ENCODE data around the gene ANXA1. TPM values are rescaled to one million over a fixed set of nuclear protein-coding genes. Genes with fewer than 3 reads are reported as not detected.

ANXA1 gene
- total and polyA plus RNA-seq, 11 donors, result 29.4 to 139 (median 52.7) TPM

DNA sequence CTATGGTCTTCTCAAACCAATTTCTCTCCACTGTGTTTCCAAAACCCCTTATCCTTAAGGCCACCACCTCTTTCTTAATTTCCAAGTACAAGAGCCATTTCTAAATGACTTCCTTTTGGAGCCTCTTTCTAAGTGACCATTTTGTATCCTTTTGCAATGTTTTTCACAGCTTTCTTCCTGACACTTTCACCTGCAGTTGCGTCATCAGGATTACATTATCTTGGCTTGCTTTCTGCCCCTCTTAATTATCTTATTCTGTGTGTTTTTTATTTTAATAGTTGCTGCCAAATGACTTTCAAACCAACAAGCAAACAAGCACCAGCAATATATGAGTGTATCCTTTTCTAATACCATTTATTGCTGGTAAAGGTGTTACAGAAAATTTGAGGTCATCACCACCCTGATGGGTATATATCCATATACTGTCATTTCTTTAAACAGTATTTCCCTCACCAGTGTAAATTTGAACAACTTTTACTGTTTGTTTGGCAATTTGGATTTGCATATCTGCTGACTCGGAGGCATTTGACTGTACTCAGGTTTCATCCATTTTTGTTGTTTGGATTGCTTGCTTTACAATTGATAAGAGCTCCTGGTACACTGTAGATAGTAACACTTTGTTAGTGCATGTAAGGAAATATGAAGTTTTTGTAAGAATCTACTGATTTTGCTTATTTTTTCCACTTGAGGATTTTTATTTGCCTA is 5.4 kb upstream of the ANXA1 start:
- DNase-seq (no peak), ATAC-seq (no peak)
- no peaks in the 10 kb centered on the region for H3K9me3 ChIP-seq
- intact Hi-C loops (cut with DNase I), result no loop called here
- 86 to 89% (median 88%) methylated on average over 2 of the region's 2 CpGs for WGBS, 4 donors
- no peaks in the 10 kb centered on the region for H3K36me3 ChIP-seq
- H3K27me3 ChIP-seq, result no peaks in the 10 kb centered on the region
- H3K4me1 ChIP-seq, result peaks cover 0 to 68% (median 25%) of the 10 kb centered on the region in 12 donors
- H3K27ac ChIP-seq, result no peak overlapping the region
- no peak overlapping the region for H3K4me3 ChIP-seq
- no peak for TF ChIP-seq POLR2A (IDR thresholded peaks at IDR 0.05)
- TF ChIP-seq, protein P1, sequence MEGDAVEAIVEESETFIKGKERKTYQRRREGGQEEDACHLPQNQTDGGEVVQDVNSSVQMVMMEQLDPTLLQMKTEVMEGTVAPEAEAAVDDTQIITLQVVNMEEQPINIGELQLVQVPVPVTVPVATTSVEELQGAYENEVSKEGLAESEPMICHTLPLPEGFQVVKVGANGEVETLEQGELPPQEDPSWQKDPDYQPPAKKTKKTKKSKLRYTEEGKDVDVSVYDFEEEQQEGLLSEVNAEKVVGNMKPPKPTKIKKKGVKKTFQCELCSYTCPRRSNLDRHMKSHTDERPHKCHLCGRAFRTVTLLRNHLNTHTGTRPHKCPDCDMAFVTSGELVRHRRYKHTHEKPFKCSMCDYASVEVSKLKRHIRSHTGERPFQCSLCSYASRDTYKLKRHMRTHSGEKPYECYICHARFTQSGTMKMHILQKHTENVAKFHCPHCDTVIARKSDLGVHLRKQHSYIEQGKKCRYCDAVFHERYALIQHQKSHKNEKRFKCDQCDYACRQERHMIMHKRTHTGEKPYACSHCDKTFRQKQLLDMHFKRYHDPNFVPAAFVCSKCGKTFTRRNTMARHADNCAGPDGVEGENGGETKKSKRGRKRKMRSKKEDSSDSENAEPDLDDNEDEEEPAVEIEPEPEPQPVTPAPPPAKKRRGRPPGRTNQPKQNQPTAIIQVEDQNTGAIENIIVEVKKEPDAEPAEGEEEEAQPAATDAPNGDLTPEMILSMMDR (IDR thresholded peaks at IDR 0.05), result no peak

- Histone ChIP-seq H3K27ac (peak overlapping the region in 6 of 12 donors; percentile 16 to 89 (median 52)), H3K9me3 (no peaks in the 10 kb centered on the region), H3K4me3 (no peak overlapping the region), H3K27me3 (no peaks in the 10 kb centered on the region), H3K36me3 (no peaks in the 10 kb centered on the region), H3K4me1 (peaks cover 0 to 66% (median 26%) of the 10 kb centered on the region in 12 donors)
- TF ChIP-seq POLR2A (IDR thresholded peaks at IDR 0.05), result no peak
- TF ChIP-seq, protein P1 (IDR thresholded peaks at IDR 0.05), result no peak
- DNase-seq, result no peak
- peak in 1 of 4 donors; percentile 47 for ATAC-seq
- WGBS, 4 donors, result 82 to 89% (median 85%) methylated on average over 3 of the region's 3 CpGs
- intact Hi-C loops (cut with DNase I), result no loop called here
These were observed 3.2 kb upstream of the ANXA1 start for GRCh38 chr9:73148447-73148937.

DNA sequence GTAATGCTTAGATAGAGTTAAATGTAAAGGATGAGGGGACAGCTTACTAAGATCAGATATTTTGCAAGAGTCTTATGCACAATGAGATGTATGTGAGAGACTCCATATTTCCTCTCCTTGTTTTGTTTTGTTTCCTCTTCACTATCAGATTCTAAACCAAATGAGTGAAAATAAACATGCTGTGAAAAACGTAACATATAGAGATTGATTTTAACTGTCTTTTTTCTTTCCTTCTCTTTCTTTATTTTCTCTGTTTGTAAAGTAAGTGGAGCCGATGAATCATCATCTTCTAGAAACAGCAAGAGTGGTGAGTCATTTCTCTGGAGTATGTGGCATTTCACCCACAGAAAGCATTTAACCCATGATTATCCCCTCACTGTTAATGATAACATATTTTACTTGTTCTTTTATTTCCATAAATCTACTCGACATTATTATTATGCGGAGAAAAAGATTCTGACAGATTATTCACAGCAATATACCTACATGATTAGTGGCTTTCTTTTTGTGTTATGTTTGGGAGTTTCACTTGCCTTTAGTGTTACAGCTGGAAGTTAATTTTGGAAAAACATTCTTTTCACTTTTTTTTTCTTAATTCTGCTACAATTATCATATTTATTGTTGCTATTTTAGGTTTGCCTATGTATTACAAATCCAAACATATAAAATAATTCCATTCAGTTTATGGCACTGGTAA is 2.1 kb upstream of the ANXA1 start:
- ATAC-seq (peak in 2 of 4 donors; percentile 56 to 73), DNase-seq (no peak)
- TF ChIP-seq, protein P1 (IDR thresholded peaks at IDR 0.05), result no peak
- no peak for TF ChIP-seq POLR2A (IDR thresholded peaks at IDR 0.05)
- H3K4me1 ChIP-seq, result peaks cover 0 to 62% (median 21%) of the 10 kb centered on the region in 12 donors
- peak overlapping the region in 11 of 12 donors; percentile 2 to 89 (median 41) for H3K27ac ChIP-seq
- 38 to 49% (median 47%) methylated on average over 4 of the region's 4 CpGs for WGBS, 4 donors
- H3K4me3 ChIP-seq, result peak overlapping the region in 3 of 12 donors; percentile 3 to 32 (median 25)
- no peaks in the 10 kb centered on the region for H3K27me3 ChIP-seq
- intact Hi-C loops (cut with DNase I), result loop anchor here in 2 of 10 donors (2.0 to 10.0 kb wide), 2 partner anchors 17 to 785 kb away; partner anchors contain the start of gene ZFAND5 (in 1 of the 2)
- H3K9me3 ChIP-seq, result no peaks in the 10 kb centered on the region
- peaks cover 0 to under 1% (median 0%) of the 10 kb centered on the region in 9 donors for H3K36me3 ChIP-seq

GRCh38 chr9:73152543-73152844 is 829 bp downstream of the ANXA1 start:
- DNase-seq, result no peak
- ATAC-seq, result peak in 2 of 4 donors; percentile 55 to 59
- TF ChIP-seq POLR2A (IDR thresholded peaks at IDR 0.05), result no peak
- TF ChIP-seq, protein P1 (IDR thresholded peaks at IDR 0.05), result no peak
- intact Hi-C loops (cut with DNase I), result loop anchor here in 2 of 10 donors (1.0 to 10.0 kb wide), 2 partner anchors 20 to 788 kb away; partner anchors contain the start of gene ZFAND5 (in 1 of the 2)
- no peaks in the 10 kb centered on the region for H3K27me3 ChIP-seq
- no peaks in the 10 kb centered on the region for H3K9me3 ChIP-seq
- H3K27ac ChIP-seq, result peak overlapping the region; percentile 18 to 89 (median 76)
- H3K4me1 ChIP-seq, result peaks cover 0 to 76% (median 36%) of the 10 kb centered on the region in 12 donors
- H3K36me3 ChIP-seq, result peaks cover 0 to 5% (median 0%) of the 10 kb centered on the region in 9 donors
- peak overlapping the region; percentile 16 to 70 (median 53) for H3K4me3 ChIP-seq
